SKM-1 treated with dmso at 0.1 percent for 144 hours (cell line): ENCODE measurements around the gene EPHA8.

Experiments used
- DNase-seq: peaks from one replicate; lab custom pipeline; 2025; ENCODE audit not compliant: unreplicated experiment; lab: John Stamatoyannopoulos, UW

EPHA8 gene

GRCh38 chr1:22562584-22563583 is at the start of gene EPHA8:
EPHA8 (plus strand) TSS chr1:22563489; CDS start chr1:22563636, 147 bp downstream.
- no peak for DNase-seq

- DNase-seq, result no peak
Observed at GRCh38 chr1:22516906-22517571, 46.2 kb upstream of the EPHA8 start.

- no peak for DNase-seq
Observed at GRCh38 chr1:22517956-22518355, 45.3 kb upstream of the EPHA8 start.

- no peak for DNase-seq
Observed at GRCh38 chr1:22518379-22518778, 44.9 kb upstream of the EPHA8 start.

GRCh38 chr1:22520871-22521270 is 42.4 kb upstream of the EPHA8 start:
- DNase-seq, result no peak

- DNase-seq, result no peak
Observed at GRCh38 chr1:22521692-22522091, 41.6 kb upstream of the EPHA8 start.

- DNase-seq, result no peak
Observed at GRCh38 chr1:22522221-22522743, 41.0 kb upstream of the EPHA8 start.

- DNase-seq, result no peak
Observed at GRCh38 chr1:22524481-22524880, 38.8 kb upstream of the EPHA8 start.

- DNase-seq, result no peak
Observed at GRCh38 chr1:22525211-22525610, 38.1 kb upstream of the EPHA8 start.

- DNase-seq, result no peak
Observed at GRCh38 chr1:22525646-22526045, 37.6 kb upstream of the EPHA8 start.

GRCh38 chr1:22526098-22526497 is 37.2 kb upstream of the EPHA8 start:
- DNase-seq, result no peak

GRCh38 chr1:22526677-22527076 is 36.6 kb upstream of the EPHA8 start:
- no peak for DNase-seq

GRCh38 chr1:22527122-22527521 is 36.2 kb upstream of the EPHA8 start:
- no peak for DNase-seq

GRCh38 chr1:22527555-22528296 is 35.6 kb upstream of the EPHA8 start:
- no peak for DNase-seq

GRCh38 chr1:22528451-22528850 is 34.8 kb upstream of the EPHA8 start:
- DNase-seq, result no peak

- DNase-seq, result no peak
Observed at GRCh38 chr1:22529901-22530621, 33.2 kb upstream of the EPHA8 start.

- DNase-seq, result no peak
Observed at GRCh38 chr1:22530715-22531114, 32.6 kb upstream of the EPHA8 start.

- no peak for DNase-seq
Observed at GRCh38 chr1:22531251-22531650, 32.0 kb upstream of the EPHA8 start.

GRCh38 chr1:22533244-22533895 is 29.9 kb upstream of the EPHA8 start:
- no peak for DNase-seq

- no peak for DNase-seq
Observed at GRCh38 chr1:22534951-22535350, 28.3 kb upstream of the EPHA8 start.
